K562 (cell line): ENCODE results near the gene DUSP28. TPM values are rescaled to one million over a fixed set of nuclear protein-coding genes. Genes with fewer than 3 reads are reported as not detected.

Experiments used
- CCNT2 ChIP-seq: IDR thresholded peaks from 2 replicates; pipeline ENCODE4 v1.6.1; 2011; ENCODE audit warnings: borderline replicate concordance, low read depth, mild to moderate bottlenecking, moderate library complexity, mixed read lengths, low read length; ENCODE audit not compliant: insufficient read length; ENCODE audit errors: extremely low read depth
- CEBPZ ChIP-seq: fragments of 150-350 bp; IDR thresholded peaks from 2 replicates; pipeline ENCODE4 v1.6.1; 2014; ENCODE audit warnings: low read depth, mild to moderate bottlenecking, low read length, borderline replicate concordance
- KDM2B ChIP-seq: fragments of 250-450 bp; sonication (Bioruptor Pico); IDR thresholded peaks from 2 replicates; pipeline ENCODE4 v1.8.0; 2021; ENCODE audit warnings: mild to moderate bottlenecking, moderate library complexity
- MCM3 ChIP-seq: fragments of 450-650 bp; IDR thresholded peaks from 2 replicates; pipeline ENCODE4 v1.6.1; 2016
- MCM5 ChIP-seq: fragments of 450-650 bp; IDR thresholded peaks from 2 replicates; pipeline ENCODE4 v1.6.1; 2016; ENCODE audit warnings: low read depth
- NCOA6 ChIP-seq: fragments of 450-650 bp; IDR thresholded peaks from 2 replicates; pipeline ENCODE4 v1.6.1; 2017; ENCODE audit warnings: mild to moderate bottlenecking
- NR3C1 ChIP-seq: sonication (generic); formaldehyde crosslinking; IDR thresholded peaks from 2 replicates; pipeline ENCODE4 v1.8.1; 2022; ENCODE audit warnings: missing genetic modification reagents
- POLR2G ChIP-seq: fragments of 200-400 bp; formaldehyde crosslinking; IDR thresholded peaks from 2 replicates; pipeline ENCODE4 v1.6.1; 2017; ENCODE audit warnings: low read depth, mild to moderate bottlenecking, antibody characterized with exemption, low read length, moderate library complexity
- TBL1XR1 ChIP-seq, 2 experiments: IDR thresholded peaks; 2 replicates each; pipeline ENCODE4 v1.6.1; 2012; ENCODE audit warnings: improper control_type of control experiment in 2 of 2, low read length in 2 of 2, mild to moderate bottlenecking in 1 of 2
- ZBTB5 ChIP-seq: fragments of 450-650 bp; IDR thresholded peaks from 2 replicates; pipeline ENCODE4 v1.6.1; 2017; ENCODE audit warnings: antibody characterized with exemption
- ZEB2 ChIP-seq: fragments of 450-650 bp; IDR thresholded peaks from 2 replicates; pipeline ENCODE4 v1.6.1; 2016
- ZNF280A ChIP-seq: fragments of 450-650 bp; IDR thresholded peaks from 2 replicates; pipeline ENCODE4 v1.6.1; 2018; ENCODE audit warnings: mild to moderate bottlenecking, low read depth; ENCODE audit not compliant: partially characterized antibody
- ZNF444 ChIP-seq: fragments of 250-450 bp; sonication (Bioruptor Pico); IDR thresholded peaks from 2 replicates; pipeline ENCODE4 v1.4.0; 2020; ENCODE audit warnings: mild to moderate bottlenecking, moderate library complexity
- ZNF699 ChIP-seq: fragments of 250-450 bp; sonication (Bioruptor Pico); IDR thresholded peaks from 2 replicates; pipeline ENCODE4 v1.8.0; 2021; ENCODE audit warnings: mild to moderate bottlenecking, moderate library complexity; ENCODE audit not compliant: insufficient replicate concordance
- ZNF79 ChIP-seq: fragments of 250-450 bp; sonication (Bioruptor Pico); IDR thresholded peaks from 2 replicates; pipeline ENCODE4 v1.4.0; 2020; ENCODE audit warnings: low read depth, mild to moderate bottlenecking, moderate library complexity
- polyA plus RNA-seq, 8 experiments: library from polyadenylated mRNA; depleted of rRNA in 4 of 8; stranded (reverse) in 5 of 8; unstranded in 3 of 8; fragments of >200 nt; fragmentation: Nextera tagmentation in 2 of 8; fragmentation: Illumina TruSeq in 1 of 8; extraction: Ambion mirVana in 2 of 8; extraction: Trizol in 1 of 8; gene quantifications; 2 replicates each; pipeline versions ENCODE4 v1.2.1 to v1.2.3, GENCODE V29; 2011 to 2014; ENCODE audit warnings: inconsistent platforms in 1 of 8, missing spikeins in 1 of 8
- total RNA-seq, 7 experiments: library from RNA; depleted of rRNA in 6 of 7; stranded (reverse); fragments of >200 nt in 6 of 7; fragmentation: Illumina TruSeq in 2 of 7; extraction: Trizol in 2 of 7; gene quantifications; 2 replicates each; pipeline versions ENCODE4 v1.2.1 to v1.2.3, GENCODE V29; 2011 to 2021; ENCODE audit warnings: low replicate concordance in 1 of 7

DUSP28 gene
- total and polyA plus RNA-seq, 9 of the 15 experiments (the other 6 are each of a cell fraction or from before 2014, with no cell fraction given): 2.8 to 8.1 (median 4.2) TPM

GRCh38 chr2:240565333-240566202 lies 5.4 kb downstream of the DUSP28 start (continued):
- TF ChIP-seq ZNF79 (CRISPR knock-in tag): no peak
- no peak for TF ChIP-seq ZNF444 (CRISPR knock-in tag)
- no peak for TF ChIP-seq NR3C1 (CRISPR knock-in tag)
- TF ChIP-seq MCM5: no peak
- peak; percentile 89 for TF ChIP-seq POLR2G
- peak; percentile 76 for TF ChIP-seq ZEB2
- TF ChIP-seq CCNT2: peak; percentile 93
- no peak for TF ChIP-seq MCM3
- TF ChIP-seq TBL1XR1 (IDR thresholded peaks at IDR 0.05; ENCODE audit: low read length in 2 of 2): peak in 1 of 2 experiments; percentile 66; a peak in 1 of 4 replicates
- no peak for TF ChIP-seq NCOA6
- no peak for TF ChIP-seq ZNF280A
- no peak for TF ChIP-seq ZBTB5
- no peak for TF ChIP-seq ZNF699 (CRISPR knock-in tag)
- no peak for TF ChIP-seq KDM2B (CRISPR knock-in tag)
- TF ChIP-seq CEBPZ: no peak
